Glomerular endothelial cell (primary cell): ENCODE results near the gene CEP57L1. TPM values are rescaled to one million over a fixed set of nuclear protein-coding genes. Genes with fewer than 3 reads are reported as not detected.
"Not testable (repeated sequence)": the region's sequence is repeated elsewhere in the genome, so short reads cannot be mapped to it uniquely, and the experiment has no call there.

ENCODE experiments used
- DNase-seq: peaks from one replicate; pipeline ENCODE4 v3.0.0-alpha.2; 2011; ENCODE audit warnings: low read depth, low spot score; ENCODE audit errors: extremely low read depth
- total RNA-seq: library from RNA; depleted of rRNA; stranded (reverse); fragments of >200 nt; gene quantifications from 2 replicates; pipeline ENCODE4 v1.2.3, GENCODE V29; 2015

CEP57L1 gene
- total RNA-seq, 1 donor from 2014 or later = 17.3 TPM

DNA sequence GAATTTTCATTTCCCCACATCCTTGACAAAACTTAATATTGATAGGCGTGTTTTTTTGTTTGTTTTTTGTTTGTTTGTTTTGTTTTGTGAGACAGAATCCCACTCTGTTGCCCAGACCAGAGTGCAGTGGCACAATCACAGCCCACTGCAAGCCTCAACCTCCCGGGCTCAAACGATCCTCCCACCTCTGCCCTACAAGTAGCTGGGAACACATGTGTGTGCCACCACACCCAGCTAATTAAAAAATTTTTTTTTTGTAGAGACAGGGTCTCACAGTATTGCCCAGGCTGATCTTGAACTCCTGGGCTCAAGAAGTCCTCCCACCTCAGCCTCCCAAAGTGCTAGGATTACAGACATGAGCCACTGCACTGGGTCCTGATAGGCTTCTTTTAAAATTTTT, 9.2 kb downstream of the CEP57L1 start:
- DNase-seq = no peak

DNA sequence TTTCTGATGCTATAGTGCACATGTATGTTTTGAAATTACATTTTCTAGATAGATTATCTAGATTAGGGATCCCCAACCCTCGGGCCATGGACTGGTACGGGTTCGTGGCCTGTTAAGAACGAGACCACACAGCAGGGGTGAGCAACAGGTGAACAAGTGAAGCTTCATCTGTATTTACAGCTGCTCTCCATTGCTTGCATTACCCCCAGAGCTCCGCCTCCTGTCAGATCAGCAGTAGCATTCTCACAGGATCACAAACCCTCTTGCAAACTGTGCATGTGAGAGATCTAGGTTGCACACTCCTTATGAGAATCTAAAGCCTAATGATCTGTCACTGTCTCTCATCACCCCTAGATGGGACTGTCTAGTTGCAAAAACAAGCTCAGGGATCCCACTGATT, 10.4 kb downstream of the CEP57L1 start:
- DNase-seq = no peak

DNA sequence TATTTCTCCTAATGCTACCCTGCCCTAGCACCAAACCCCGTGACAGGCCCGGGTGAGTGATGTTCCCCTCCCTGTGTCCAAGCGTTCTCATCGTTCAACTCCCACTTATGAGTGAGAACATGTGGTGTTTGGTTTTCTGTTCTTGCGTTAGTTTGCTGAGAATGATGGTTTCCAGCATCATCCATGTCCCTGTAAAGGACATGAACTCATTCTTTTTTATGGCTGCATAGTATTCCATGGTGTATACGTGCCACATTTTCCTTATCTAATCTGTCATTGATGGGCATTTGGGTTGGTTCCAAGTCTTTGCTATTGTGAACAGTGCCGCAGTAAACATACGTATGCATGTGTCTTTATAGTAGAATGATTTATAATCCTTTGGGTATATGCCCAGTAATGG, 14.4 kb downstream of the CEP57L1 start:
- DNase-seq = not testable (repeated sequence)

DNA sequence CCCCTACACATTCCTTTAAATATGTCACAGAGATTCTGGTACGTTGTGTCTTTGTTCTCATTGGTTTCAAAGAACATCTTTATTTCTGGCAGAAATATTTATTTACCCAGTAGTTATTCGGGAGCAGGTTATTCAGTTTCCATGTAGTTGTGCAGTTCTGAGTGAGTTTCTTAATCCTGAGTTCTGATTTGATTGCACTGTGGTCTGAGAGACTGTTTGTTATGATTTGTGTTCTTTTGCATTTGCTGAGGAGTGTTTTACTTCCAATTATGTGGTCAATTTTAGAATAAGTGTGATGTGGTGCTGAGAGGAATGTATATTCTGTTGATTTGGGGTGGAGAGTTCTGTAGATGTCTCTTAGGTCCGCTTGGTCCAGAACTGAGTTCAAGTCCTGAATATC, 17.4 kb downstream of the CEP57L1 start:
- DNase-seq = not testable (repeated sequence)

DNA sequence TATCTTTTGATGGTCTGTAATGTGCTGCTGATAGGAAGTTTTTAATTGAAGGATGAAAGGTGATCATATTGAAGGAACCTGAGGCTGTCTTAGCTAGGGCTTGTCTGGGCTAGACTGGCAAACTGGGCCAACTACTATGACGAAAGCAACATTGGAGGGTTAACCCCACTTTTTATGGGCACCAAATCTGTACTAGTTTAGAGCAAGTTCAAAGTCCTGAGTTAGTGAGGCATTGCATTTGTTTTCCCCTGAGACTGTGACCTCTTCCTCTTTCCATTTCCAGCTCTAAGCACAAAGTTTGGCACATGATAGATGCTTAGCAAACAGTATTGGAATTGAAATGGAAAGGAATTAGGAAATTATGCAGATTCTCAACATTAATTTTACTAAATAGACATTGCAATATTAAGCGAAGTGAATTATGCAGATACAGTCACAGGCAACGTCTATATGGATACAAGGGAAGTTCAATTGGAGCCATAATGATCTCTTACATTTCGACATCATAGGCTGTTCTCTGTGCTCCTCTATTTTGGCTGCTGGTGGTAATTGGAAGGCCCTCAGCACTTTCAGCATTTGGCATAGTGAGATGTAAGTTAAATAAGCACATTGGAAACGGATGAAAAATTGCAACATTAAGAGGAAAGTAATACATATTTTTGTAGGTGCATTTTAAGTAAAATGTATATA, 22.2 kb downstream of the CEP57L1 start:
- no peak for DNase-seq

DNA sequence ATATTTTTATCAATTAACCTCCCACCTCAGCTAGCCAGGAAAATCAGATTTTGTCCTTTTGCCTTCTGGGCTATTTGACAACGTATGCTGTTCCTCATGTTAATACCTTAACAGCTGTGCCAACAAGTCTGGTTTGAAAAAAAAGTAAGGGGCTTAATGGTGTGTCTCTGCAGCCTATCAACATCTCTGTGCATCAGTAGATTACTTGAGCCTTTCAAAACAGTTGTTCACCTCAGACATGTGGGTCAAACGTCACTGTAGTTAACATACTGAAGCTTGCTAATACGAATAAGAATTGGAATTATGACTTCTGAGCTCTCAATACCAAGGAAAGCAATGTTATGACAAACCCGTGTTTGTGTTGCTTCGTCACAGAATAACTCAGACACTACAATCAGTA, 23.0 kb downstream of the CEP57L1 start:
- DNase-seq = no peak

DNA sequence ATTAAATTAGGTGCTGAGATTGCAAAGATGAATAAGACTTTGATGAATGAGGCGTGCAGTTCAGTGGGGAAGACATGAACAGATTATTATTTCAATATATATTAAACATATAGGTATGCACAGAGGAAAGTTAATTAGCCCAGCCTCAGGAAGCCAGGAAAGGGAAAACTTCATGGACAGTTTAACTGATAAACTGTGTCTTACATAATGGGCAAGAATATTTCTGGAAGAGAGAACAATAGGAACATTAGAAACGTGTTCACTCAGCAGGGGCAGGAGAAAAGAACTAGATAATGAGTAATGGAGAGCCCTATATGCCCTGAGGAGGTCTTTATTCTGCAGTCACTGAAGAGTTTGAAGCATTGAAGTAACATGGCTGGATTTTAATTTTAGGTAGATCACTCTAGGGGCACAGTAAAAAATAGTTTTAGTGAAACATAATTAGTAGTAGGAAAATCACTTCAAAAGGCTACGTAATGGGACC, 23.6 kb downstream of the CEP57L1 start:
- no peak for DNase-seq

DNA sequence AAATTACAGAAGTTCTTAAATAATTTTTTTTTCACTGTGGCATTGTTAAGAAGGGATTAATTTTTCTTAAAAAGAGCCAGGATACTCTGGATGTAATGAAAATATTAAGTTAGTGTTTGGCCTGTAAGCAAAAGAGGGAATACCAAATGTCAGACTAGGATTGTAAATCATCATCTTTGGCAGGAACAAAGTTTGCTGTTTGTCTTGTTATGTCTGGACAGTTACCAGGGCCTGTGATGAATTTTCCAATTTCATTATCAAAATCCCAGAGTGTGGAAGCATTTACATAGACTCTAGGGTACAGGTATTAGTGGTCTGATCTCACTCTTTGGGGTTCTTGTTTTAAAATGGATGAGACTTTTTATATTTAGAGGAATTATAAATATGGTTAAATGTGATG, 26.1 kb downstream of the CEP57L1 start:
- no peak for DNase-seq

DNA sequence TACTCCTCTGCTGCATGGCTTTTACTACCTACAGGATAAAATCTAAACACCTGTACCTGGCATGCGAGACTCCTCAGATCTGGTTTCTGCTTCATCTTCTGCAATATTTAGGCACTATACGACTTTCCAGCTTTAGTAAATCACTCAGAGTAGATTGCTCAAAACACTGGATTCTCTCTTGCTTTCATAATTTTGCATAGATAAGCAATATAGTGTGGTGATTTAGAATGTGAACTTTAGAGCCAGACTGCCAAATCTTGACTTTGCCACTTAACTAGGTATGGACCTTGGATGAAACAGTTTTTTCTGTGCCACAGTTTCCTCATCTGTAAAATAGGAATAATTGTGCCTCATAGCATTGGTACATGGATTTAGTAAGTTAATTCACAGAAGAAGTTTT, 28.9 kb downstream of the CEP57L1 start:
- DNase-seq = no peak

DNA sequence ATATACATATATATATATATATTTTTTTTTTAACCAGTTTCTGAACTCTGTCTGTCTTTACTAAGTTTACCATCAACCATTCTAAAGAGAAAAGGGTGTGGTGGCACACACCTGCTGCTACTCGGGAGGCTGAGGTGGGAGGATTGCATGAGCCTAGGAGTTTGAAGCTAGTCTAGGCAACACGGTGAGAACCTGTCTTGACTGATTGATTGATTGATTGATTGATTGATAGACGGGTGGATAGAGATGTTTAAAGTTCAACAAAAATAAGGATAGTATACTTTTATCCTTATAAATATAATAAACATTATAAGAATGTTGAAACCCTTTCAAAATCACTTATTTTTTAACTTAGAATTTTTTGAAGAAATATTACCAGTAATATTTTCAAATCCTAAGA, 30.2 kb downstream of the CEP57L1 start:
- no peak for DNase-seq

DNA sequence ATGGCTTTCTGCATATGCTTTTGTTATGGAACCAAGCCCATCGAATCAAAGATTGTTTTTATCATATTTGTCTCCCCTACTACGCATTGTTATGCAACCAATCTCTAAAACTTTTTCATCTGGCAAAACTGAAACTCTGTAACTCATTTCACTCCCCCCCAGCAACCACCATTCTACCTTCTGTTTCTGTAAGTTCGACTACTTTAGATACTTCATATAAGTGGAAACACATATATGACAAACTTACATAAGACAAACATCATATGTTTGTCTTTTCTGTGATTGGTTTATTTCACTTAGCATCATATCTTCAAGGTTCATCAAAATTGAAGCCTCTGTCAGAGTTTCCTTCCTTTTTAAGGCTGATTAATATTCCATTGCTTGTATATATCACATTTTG, 34.8 kb downstream of the CEP57L1 start:
- DNase-seq = no peak

DNA sequence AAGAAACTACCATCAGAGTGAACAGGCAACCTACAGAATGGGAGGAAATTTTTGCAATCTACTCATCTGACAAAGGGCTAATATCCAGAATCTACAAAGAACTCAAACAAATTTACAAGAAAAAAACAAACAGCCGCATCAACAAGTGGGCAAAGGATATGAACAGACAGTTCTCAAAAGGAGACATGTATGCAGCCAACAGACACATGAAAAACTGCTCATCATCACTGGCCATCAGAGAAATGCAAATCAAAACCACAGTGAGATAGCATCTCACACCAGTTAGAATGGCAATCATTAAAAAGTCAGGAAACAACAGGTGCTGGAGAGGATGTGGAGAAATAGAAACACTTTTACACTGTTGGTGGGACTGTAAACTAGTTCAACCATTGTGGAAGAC, 40.3 kb downstream of the CEP57L1 start:
- not testable (repeated sequence) for DNase-seq

DNA sequence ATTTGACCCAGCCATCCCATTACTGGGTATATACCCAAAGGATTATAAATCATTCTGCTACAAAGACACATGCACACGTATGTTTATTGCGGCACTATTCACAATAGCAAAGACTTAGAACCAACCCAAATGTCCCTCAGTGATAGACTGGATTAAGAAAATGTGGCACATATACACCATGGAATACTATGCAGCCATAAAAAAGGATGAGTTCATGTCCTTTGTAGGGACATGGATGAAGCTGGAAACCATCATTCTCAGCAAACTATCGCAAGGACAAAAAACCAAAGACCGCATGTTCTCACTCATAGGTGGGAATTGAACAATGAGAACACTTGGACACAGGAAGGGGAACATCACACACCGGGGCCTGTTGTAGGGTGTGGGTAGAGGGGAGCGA, 40.7 kb downstream of the CEP57L1 start:
- not testable (repeated sequence) for DNase-seq

DNA sequence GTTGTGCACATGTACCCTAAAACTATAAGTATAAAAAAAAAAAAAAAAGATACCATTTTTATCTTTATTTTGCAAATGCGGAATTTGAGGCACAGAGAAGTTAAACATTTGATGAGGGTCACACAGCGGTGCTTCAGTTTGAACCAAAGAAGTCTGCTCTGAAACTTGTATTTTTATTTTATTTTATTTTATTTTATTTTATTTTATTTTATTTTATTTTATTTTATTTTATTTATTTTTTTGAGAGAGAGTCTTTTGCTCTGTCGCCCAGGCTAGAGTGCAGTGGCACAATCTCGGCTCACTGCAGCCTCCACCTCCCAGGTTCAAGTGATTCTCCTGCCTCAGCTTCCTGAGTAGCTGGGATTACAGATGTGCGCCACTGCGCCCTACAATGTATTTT, 41.2 kb downstream of the CEP57L1 start:
- DNase-seq = not testable (repeated sequence)

DNA sequence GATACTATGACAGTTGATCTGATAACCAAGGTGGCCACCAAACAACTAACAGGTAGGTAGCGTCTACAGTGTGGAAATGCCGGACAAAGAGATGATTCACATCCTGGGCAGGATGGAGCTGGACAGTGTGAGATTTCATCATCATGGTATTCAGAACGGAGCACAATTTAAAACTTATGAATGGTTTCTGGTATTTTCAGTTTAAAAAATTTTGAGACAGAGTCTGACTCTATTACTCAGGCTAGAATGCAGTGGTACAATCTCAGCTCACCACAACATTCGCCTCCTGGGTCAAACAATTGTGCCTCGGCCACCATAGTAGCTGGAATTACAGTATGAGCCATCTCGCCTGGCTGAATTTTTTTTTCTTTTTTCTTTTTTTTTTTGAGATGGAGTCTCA, 43.8 kb downstream of the CEP57L1 start:
- no peak for DNase-seq

DNA sequence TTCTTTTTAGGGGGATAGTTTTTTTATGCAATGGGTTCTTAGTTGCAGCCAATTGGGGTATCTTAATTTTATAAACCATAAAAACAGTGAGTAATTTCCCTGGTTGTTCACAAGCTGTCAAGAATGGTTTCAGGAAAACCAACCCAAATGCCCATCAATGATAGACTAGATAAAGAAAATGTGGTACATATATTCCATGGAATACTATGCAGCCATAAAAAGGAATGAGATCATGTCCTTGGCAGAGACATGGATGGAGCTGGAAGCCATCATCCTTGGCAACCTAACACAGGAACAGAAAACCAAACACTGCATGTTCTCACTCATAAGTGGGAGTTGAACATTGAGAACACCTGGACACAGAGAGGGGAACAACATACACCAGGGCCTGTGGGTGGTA, 46.8 kb downstream of the CEP57L1 start:
- not testable (repeated sequence) for DNase-seq

DNA sequence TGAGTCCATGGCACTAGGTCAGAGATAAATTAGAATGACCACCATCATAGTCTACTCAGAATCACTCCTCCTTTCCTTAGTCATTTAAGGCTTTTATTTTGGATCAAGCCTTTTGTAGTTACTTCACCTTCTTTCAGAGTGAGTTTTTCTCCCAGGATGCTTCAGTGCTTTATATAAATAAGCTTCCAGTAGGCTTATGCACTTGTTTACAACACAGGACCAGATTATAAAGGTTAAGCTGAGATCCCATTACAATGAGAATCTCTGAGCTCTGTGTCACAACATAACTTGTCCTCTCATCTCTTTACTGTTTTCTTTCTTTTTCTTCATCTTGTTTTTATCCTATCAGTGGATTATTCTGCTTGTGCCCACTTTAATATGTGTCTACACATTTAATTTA, 47.9 kb downstream of the CEP57L1 start:
- DNase-seq = no peak

DNA sequence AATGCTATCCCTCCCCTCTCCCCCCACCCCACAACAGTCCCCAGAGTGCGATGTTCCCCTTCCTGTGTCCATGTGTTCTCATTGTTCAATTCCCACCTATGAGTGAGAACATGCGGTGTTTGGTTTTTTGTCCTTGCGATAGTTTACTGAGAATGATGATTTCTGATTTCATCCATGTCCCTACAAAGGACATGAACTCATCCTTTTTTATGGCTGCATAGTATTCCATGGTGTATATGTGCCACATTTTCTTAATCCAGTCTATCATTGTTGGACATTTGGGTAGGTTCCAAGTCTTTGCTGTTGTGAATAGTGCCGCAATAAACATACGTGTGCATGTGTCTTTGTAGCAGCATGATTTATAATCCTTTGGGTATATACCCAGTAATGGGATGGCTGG, 52.9 kb downstream of the CEP57L1 start:
- not testable (repeated sequence) for DNase-seq

DNA sequence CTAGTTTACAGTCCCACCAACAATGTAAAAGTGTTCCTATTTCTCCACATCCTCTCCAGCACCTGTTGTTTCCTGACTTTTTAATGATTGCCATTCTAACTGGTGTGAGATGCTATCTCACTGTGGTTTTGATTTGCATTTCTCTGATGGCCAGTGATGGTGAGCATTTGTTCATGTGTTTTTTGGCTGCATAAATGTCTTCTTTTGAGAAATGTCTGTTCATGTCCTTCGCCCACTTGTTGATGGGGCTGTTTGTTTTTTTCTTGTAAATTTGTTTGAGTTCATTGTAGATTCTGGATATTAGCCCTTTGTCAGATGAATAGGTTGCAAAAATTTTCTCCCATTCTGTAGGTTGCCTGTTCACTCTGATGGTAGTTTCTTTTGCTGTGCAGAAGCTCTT, 53.4 kb downstream of the CEP57L1 start:
- not testable (repeated sequence) for DNase-seq

DNA sequence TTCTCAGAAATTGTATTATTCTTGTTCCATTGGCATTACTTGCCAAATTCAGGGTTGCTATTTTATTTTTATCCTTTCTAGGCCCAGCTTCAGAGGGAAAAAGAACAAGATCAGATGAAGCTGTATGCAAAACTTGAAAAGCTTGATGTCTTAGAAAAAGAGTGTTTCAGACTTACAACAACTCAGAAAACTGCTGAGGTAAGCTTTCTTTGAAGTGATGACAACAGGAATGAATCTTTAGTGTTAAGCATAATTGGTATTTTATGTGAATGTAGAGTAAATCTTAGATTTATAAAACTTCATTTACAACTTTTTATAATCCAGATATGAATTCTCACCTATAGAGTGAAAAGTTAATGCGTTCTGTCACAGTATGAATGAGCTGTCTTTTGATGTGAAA, 58.4 kb downstream of the CEP57L1 start:
- no peak for DNase-seq

DNA sequence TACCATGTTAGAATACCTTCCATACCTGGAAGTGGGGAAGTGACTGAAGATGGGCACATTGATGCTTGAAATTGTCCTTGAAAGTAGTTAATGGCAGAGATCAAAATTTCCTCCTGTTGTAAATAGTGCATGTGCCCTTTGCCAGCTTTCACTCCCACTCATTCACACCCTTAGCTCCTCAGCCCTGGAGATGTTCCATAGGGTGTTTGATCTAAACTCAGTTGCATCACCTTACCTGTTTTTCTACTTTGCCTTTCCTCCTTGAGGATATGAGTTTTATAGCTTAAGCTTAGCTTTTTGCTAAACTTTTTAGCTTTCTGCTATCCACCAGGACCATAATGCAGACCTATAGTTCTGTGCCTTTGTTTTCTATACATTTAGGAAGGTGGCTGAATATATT, 69.0 kb downstream of the CEP57L1 start:
- DNase-seq = no peak

DNA sequence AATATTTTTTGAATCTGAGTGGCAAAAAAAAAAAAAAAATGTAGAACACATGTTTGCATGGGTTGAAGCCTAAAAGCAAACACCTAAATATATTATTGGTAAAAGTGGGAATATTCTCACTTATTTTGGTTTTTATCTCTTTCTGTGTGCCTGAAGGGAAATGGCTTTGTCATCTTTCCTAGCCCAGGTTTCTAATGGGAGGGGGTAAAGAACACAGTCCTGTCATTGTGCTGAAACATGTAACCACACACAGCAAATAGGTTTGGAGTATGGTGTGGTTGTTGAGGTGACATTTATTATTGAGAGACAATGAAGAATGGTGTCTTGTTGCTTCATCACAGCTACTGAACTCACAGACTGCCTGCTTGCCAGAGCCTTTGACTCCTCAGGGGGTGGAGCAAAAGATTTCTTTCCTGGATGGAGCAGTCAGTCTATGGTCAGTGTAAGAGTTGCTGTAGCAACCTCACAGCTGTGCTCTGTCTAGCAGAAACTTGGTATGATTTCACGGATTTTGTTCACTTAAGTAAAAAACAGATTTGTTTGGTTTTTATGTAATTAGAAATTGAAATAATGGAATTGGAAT, 70.2 kb downstream of the CEP57L1 start:
- DNase-seq = no peak

DNA sequence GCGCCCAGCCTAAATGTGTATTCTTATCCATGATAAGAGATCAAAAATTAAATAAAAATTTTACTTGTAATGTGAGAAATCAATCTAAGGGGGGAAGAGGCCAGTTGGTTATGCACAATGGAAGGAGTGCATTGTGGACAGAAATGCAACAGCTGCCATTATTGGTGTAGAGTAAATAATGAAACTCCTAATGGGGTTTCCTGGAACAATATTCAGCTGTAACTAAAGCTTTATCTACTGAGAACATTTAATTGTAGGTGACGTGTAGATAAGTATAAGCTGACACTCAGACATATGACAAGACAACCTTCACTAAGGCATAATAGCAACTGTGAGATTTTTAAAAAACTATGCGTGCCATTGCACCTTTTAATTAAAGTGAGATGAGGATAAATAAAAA, 71.4 kb downstream of the CEP57L1 start:
- DNase-seq = no peak
